CD1c-positive myeloid dendritic cell (primary cell): ENCODE measurements around the gene TMTC4.
"Not testable (repeated sequence)": the region's sequence is repeated elsewhere in the genome, so short reads cannot be mapped to it uniquely, and the experiment has no call there.

Source experiments
- DNase-seq: peaks from one replicate; pipeline ENCODE4 v3.0.0-alpha.2; 2016; ENCODE audit errors: extremely low spot score

Gene TMTC4

DNA sequence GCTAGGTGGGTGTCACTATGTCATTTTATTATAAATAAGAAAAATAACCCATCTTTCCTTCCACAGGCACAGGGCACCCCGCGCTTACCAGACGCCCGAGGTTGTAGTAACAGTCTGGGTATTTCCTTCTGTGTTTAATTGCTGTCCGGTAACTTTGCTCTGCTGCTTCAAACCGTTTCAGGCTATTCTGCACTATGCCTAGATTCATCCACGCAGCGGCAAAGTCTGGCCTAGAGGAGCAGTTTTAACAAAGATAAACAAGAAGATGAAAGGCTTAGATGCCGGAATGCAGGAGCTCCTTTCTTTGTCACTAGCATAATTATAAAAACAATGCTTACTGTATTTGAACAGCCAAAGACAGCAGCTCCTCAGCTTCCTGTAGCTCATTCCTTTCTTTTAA is 49.1 kb downstream of the TMTC4 start:
- DNase-seq: no peak

DNA sequence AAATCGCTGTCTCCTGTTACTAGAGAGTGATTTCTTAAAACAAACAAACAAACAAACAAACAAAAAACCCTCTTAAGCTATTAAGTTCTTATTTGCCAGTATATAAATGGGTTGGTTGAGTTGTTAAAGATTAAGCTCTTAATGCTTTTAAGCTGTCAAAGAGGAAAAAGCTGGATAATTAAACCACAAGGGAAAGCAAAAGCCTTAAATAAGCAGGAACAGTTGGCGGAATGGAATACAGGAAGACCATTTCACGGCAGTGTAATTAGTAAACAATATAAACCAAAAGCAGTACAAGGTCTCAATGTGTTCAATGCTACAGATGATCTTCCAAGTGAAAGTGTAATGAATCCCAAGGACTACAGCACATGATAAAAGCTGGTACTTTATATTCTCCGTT is 53.8 kb downstream of the TMTC4 start:
- no peak for DNase-seq

GRCh38 chr13:100619940-100620339 is 54.7 kb downstream of the TMTC4 start:
- DNase-seq: no peak

- DNase-seq: not testable (repeated sequence)
Measured at GRCh38 chr13:100618897-100619296, 55.7 kb downstream of the TMTC4 start.

DNA sequence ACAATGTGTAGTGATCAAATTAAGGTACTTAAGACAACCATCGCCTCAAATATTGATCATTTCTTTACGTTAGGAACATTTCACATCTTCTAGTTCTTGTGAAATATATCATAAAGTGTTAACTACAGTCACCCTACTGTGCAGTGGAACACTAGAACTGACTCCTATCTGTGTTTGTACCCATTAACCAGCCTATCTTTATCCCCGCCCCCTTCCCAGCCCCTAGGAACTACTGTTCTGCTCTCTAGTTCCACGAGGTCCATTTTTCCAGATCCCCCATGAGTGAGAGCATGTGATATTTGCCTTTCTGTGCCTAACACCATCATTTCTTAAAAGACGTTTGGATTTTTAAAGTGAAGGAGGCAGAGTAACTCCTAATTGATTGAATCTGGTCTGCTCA is 61.6 kb downstream of the TMTC4 start:
- no peak for DNase-seq

DNA sequence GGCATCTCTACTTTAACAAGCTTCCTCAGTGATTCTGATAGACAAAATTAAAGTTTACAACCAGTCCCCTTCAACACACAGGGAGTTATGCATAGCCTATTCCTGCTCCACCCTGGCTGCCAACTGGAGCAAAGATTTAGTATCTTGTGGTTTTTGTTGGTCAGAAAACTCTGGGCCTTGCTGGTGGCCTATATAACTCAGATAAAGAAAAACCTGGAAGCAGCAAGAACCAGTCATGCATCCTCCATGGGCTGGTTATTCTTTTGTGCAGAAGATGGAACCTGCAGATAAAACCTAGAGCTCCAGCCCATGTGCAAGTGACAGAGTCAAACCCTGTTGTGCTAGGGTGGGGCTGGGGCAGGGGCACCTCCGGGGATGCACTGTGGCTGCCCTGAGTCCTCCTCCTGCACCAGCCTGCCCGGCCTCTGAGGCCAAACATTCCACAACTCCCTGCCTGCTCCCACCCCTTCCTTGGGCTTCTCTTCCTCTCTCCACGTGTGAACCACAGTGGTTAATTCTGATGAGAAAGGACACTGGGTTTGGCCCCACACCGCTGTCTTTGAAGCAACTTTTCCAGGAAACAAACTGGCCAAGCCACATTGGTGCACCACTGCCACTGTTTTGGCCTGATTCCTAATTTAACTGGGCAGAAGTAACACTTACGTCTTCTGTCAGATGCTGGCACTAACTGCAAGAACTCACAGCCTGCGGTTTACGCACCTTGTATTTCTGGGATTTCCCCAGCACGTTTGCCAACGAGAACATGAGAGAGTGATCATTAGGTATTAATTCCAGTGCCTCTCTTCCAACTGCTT is 62.7 kb downstream of the TMTC4 start:
- DNase-seq: no peak

- peak; percentile 30 for DNase-seq
Measured at GRCh38 chr13:100610391-100611347, 63.9 kb downstream of the TMTC4 start.

GRCh38 chr13:100608906-100609305 is 65.7 kb downstream of the TMTC4 start:
- peak; percentile 15 for DNase-seq

DNA sequence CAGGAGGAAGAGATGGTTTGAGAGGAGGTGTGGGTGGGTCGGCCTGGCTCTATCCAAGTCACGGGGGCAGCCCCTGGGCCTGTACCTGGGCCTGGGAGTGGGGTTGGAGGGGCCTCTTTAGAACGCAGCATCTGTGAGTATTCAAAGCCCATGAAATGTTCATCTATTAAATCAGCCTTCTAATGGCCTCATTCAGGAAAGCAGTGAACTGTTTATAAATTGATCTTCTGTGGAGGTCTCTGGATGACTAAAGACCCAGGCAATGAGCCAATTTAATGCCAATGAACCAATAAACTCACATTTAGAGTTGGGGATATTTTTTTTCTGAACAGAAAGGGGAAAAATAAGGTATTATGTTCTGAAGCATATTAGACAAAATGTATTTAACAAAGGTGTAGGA is 66.1 kb downstream of the TMTC4 start:
- DNase-seq: no peak

GRCh38 chr13:100604918-100605710 is 69.5 kb downstream of the TMTC4 start:
- peak; percentile 28 for DNase-seq

DNA sequence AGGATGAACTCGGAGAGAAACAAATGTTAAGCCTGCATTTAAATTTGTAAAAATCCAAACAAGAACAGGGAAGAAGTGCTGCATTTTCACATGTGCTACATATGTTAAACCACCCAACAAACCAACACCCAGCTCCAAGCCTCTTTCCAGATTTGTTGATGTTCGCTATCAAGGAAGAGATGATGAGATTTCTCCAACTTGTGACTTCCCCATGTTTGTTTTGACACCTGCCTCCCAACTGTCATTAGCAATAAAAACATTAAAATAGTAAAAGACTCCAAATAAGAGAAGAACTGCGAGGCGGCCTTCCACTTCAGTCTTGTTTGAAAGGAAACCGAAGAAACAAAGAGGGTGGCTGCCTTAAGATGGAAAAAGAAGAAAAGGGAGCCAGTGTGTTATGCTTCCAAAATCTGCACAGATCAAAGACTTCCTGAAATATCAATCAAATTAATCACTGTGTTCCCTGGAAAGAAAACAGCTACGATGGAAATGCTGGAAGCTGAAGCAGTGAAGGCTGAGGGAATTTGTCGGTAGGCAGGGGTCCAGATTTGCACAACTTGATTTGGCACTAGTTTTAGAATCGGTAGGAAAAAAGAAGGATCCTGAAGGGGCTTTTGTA is 72.0 kb downstream of the TMTC4 start:
- DNase-seq: no peak

DNA sequence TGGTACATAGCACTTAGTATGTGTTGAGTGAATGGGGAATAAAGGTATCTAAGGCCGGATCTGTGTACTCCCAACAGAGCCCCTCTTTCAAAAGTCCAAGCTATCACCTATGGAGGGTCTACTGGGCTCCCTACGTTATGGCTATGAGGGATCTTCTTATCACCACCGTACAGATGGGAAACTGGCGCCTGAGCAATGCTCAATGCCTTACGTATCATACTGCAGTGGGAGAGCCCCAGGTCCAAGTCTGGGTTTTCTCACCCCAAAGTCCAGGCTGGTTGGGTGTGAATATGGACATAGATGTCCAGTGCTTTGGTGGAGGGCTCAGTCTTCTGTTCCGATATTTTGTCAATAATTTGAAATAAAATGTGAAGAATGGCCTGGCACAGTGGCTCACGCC is 72.9 kb downstream of the TMTC4 start:
- no peak for DNase-seq

DNA sequence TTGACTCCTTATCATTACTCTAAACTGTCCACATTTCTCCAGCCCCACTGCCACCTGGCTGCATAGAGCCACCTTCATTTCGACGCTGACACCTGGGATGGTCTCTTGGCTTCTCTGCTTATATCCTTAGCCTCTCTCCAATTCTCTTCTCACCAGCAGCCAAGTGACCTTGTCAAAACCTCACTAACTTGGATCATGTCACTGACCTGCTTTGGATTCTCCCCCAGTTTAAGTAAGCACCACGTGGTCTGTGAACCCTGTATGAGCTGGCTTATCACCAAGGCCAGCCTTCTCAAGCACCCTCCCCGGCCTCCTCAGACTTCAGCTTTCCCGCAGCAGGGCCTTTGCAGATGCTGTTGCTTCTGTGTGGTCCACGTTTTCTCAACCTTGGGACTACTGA is 73.7 kb downstream of the TMTC4 start:
- no peak for DNase-seq

DNA sequence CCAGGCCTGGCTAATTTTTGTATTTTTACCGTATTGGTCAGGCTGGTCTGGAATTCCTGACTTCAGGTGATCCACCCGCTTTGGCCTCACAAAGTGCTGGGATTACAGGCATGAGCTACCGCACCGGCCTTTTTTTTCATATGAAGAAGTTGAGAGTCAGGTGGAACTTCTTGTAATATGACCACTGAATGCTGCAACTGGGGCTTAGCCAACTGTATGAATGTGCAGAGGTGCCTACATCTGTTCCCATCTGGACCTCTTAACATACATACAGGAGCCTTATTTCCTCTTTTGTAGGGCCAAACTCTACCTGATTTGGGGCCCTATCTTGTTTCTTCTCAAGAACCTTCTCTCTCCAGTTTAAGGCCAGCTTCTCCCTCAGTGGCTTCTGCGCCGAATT is 74.1 kb downstream of the TMTC4 start:
- DNase-seq: no peak

DNA sequence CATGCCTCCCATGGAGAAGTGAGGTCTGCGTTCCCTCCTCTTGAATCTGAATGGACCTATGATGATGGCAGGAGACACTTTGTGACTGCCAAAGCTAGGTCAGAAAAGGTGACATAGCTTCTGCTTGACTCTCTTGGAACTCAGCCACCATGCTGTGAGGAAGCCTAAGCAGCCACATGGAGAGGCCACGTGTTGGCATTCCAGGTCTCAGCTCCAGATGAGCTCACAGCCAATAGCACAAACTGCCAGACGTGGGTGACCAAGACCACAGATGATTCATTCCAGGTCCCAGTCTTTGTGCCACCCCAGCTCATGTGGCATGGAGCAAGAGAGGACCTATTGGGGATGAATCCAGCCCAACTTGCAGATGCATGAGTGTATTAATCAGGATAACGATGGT is 77.3 kb downstream of the TMTC4 start:
- no peak for DNase-seq

DNA sequence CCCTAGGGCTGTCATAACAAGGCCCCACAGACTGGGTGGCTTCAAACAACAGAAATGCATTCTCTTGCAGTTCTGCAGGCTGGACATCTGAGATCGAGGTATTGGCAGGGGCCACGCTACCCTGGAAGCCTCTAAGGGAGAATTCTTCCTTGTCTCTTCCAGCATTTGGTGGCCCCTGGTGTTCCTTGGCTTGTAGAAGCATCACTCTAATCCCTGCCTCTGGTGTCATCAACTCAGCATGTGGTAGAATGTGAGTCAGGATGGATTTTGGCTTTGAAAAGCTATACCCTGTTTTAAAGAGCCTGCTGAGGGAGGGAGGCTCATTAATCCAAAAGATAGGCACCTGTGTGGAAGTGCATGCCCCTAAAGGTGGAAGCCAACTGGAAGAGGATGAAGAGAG is 78.1 kb downstream of the TMTC4 start:
- DNase-seq: no peak

GRCh38 chr13:100594731-100595130 is 79.9 kb downstream of the TMTC4 start:
- no peak for DNase-seq

DNA sequence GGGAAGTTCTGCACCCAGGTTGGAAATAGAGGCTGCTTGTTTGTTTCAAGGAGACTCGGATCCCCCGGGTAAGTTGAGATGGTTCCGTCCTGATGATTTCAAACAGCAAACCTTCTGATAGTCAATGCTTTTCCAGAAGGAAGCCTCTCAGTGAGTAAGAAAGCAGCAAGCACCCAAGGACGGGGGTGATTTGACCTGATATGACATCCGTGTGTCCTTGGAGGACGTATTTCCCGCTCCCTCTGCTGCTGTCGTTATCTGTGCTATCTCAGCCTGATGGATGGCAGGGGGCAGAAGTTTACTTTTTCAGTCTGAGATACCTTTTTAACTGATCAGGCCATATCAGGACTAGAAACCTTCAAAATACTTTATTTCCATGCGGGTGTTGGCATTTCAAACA is 80.3 kb downstream of the TMTC4 start:
- DNase-seq: no peak

DNA sequence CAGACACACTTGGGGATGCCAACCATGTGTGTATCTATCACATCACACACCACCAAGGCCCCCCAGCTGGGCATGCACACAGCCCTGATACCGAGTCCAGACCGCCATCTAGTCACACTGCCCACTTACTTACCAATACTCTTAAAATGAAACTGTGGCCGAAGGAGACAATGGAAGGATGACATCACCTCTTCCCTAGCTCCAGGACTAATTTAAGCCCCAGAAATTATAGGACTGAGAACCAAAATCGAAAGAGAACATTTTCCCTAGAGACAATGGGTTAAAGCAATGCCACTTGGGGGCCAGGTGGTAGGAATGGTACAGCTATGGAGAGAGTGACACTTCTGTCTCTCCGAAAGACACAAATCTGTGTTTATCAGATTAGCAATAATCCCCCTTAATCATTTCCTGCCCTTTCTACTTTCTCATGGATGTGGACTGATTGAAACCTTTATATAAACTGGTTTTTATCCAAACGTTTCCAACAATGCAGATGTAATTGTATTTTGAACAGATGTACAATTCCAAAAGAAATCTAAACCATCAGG is 85.3 kb downstream of the TMTC4 start:
- no peak for DNase-seq

GRCh38 chr13:100588331-100589177 is 86.0 kb downstream of the TMTC4 start, which contains the start of gene GGACT:
Gene GGACT, minus strand, starts transcription at chr13:100588789. Its CDS starts 56,198 bp downstream, at chr13:100532591.
- DNase-seq: peak; percentile 80
